CD1c-positive myeloid dendritic cell (primary cell): Measurements from ENCODE around the gene GPR84.

ENCODE experiments used
- DNase-seq: peaks from one replicate; pipeline ENCODE4 v3.0.0-alpha.2; 2016; ENCODE audit errors: extremely low spot score

The GPR84 gene

DNA sequence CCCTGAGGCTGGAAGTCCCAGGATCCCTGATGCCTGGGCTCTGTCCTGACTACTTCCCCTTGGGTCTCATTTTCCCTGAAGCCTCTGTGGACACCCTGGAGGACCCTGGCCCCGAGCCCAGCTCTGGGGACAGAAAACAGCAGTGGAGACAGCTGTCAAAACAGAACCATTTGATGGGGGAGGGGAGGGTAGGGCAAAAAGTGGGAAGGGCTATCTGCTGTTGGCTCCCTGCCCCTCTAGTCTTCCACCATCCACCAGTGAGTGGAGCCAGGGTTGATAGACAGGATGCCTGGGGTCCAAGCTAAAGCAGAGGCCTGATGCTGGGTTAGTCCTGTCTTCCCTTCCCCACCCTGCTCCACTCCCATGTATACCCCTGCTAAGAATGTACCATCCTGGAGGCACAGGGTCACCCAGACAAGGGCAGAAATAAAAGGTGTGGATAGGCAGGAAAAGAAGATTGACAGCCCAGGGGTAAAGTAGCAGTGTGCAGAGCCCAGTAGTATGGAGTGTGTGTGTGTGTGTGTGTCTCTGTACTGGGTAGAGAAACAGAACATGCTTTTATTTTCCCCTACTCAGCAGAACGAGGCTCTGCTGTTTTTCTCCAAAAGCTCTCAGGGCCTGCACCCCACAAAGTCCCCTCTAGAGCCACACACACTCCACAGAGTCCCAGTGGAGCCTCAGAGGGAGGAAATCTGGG is 10.4 kb upstream of the GPR84 start:
- no peak for DNase-seq

DNA sequence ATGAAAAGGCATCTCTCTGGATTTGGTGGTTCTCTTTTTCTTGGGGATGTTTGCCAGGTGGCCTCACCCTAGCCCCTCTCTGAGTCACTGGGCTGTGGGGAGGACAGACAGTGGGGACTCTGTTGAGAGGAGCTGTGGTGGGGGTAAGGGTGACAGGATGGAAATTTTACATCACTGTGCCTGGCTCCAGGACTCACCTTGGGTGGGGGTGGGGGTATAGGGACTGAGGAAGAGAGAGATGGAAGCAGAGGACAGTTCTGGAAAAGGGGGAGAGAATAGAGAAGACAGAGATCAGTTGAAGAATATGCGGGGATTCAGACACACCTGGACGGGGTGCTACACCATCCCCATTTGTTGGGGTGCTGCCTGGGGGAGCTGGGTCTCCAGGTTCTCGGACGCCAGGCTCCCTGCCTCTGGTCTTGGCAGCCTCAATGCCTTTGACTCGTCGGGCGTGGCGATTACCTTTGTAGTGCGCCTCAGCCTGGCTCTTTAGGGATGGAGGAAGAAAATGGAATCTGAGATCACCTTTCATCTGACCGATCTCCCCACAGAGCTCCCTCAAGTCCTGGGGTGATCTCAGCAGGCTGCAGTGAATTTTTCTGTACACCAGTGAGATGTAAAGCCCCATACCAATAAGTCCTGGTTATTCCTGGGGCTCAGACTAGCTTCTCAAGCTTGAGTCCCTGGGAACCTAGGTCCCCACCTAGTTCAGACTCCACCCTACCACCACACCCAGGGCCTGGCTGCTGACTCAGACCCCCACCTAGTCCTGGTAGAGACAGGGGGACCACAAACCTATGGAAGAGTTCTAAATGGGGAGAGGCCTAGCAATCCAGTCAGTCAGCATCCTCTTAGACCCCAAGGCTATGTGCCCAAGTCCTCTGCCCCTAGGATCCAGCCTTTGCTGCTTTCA is 9.6 kb upstream of the GPR84 start:
- no peak for DNase-seq

DNA sequence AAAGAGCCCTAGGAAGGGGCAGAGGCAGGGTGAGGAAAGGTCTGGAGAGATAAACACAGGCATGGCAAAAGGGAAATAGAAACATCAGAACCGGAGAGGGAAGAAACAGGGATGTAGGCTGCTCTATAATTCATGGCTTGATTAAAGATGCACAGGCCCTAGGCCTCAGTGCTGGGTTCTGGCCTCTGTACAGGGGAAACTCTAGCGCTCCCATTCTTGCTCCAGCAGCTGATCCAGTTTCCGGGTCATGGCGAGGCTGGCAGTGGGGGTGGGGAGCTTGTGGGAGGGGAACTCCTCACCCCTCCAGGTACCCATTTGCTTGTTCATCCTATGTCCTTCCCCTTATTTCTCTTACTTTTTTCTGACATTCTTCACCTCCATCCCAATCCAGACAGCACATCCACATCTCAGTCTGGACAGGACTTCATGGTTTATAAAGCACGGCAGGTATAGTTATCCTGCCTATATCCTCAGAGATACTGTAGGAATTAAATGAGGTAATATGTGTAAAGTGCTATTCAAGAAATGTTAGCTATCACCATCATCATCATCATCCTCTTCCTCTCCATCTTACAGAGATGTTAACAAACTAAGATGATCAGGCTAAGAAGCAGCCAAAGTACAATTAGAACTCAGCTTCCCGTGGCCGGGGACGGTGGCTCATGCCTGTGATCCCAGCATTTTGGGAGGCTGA is 8.0 kb upstream of the GPR84 start:
- DNase-seq: no peak

- DNase-seq: no peak
These were observed 7.2 kb upstream of the GPR84 start for GRCh38 chr12:54371328-54372112.

DNA sequence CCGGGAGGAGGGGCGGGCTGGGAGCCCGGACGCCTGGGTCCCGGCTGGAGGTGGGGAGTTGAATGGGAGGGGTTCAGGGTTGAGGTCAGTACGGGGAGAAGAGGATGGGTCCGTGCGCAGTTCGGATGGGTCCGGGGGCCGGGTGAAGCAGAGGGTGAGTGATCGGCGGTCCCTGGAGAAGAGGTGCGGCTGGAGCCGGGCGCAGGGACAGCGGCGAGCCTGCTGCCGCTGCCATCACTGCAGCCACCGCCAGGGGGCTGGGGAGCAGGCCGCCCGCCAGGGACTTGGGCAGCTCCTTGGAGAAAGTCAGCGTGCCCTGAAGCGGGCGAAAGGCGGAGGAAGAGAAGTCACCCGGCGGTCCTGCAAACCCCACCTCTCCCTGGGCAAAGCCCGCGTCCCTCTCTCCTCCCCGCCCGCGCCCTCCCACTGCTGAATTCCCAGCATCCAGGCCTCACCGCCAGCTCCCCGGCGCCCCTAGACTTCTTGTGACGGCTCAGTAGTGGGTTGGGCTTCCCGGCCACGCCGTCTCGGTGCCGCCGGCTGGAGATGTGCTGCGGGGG is 6.0 kb upstream of the GPR84 start:
- DNase-seq: peak; percentile 58

DNA sequence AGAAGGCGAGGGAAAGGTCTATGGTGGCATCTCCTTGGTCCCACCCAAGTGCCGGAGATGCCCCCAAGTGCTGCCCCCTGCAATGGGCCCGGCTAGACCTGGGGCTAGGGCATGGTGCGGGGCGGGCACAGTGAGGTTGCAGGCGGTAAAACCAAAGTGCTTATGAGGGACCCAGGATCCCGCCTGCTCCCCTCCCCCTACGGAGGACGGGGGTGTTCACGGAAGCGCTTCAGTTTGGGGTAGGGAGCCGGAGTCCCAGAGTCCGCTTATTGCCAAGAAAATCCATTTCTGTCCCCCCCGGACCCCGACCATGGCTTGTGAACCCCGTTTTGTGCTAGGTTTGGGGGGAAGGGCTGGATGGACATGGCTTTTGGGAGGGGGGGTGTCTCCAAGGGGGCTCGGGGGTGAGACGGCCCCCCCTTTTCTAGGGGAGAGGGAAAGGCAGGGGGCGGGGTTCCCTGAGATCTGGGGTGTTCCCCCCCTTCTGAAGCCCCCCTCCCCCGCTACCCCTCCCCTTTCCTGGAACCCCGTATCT is 5.4 kb upstream of the GPR84 start:
- DNase-seq: no peak

DNA sequence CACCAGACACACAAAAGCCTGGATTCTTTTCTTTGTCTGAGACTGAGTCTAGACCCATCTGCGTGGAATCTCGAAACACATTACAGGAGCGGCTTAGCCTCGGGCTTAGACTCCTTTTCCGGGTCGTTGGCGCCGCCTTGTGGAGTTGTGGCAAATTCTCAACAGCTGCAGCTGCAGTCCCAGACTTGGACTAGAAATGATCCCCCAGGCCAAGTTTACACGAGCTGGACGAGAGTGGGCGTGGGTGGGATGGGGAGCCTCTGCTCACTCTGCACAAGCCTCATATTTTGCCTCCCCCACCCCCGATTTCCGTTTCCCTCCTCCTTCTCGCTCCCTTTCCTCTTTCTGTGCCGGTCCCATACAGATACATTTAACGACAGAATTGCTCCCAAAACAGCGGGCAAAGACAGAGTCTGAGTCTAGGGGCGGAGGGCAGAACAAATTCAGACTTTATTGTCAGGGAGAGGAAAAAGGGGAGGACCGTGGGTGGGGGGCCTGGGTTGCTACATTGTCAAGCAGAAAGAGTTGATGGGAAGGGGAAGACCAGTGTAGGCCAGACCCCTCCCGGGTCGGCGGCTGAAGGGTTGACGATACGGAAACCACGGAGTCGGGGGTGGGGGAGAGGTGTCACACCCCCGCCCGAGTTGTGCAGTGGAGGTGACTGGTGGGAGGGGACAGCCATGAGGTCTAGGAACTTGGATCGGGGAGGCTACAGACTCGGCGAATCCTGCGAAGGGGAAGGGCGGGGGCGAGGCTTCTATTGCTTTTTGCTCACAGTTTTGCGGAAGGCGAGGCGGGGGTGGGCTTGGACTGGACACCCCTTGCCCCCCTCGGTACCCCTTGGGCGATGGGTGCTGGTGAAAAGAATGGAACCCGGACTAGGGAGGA is 4.7 kb upstream of the GPR84 start:
- DNase-seq: peak; percentile 94

DNA sequence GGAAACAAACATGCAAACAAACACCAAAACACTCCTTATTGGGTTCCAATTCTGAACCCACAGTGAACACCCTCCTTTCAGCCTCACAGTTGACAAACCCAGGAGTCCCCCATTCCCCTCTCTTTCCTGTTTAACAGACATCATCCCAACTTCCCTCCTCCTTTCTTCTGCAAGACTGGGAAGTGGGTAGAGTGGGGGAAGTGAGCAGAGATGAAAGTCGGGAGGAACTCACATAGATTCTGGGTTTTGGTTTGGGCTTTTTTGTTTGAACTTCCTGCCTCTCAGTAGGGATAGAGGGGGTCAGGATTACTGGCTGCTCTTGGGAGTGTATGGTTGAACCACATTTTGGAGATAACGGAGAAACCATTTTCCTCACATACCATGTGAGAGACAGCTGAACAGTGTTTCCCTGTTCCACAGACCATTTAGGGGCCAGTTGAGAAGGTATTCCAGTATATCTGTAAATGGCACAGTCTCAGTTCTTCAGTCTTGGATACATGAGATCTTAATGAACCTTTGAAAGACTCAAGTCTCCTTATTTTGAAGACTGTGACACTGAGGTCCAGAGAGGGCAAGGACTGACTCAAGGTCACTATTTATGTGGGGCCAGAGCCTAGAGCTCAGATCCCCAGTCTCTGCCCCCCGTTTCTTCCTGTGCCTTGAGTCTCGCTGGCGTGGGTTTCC is 3.9 kb upstream of the GPR84 start:
- DNase-seq: peak; percentile 53

GRCh38 chr12:54363618-54364017 is 668 bp downstream of the GPR84 start:
- peak; percentile 55 for DNase-seq

DNA sequence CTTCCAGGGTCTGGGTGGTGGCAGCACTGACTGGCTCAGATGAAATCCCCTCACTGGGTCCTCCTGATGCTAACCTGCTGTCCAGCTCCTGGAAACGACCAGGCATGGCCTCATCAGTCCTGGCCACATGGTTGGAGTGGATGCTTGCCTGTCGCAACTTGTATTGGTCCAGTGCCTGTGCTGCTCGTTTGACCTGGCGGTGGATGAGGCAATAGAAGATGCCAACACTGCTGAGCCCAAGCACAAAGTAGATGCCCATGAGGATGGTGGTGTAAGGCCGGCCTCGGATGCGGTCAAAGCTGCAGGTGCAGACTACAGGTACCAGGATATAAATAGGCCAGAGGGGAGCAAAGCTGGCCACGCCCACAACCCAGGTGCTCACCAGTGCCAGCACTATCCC is 1.2 kb downstream of the GPR84 start:
- no peak for DNase-seq

DNA sequence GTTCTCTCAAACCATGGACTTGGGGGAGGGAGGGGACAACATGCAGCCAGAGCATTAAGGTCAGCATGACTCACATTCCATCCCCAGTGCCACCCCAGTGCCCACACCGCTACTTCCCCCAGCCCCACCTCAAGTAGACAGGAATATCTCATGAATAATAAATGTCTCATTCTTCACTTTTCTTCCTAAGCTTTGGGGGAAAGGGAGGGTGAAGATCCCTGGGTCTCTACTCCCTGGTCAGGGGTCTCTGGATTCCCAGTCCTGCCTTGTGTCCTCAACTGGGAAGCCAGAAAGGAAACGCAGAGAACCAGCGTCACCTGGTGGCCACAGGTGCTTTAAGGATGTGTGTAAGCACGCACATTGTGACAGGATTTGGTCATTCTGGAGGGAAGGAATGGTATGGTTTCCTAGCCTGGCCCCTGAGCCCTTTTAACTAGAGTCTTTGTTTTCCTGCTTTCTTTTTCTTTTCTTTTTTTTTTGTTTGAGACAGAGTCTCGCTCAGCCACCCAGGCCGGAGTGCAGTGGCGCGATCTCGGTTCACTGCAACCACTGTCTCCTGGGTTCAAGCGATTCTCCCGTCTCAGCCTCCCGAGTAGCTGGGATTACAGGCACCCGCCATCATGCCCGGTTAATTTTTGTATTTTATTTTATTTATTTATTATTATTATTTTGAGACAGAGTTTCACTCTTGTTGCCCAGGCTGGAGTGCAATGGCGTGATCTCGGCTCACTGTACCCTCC is 3.4 kb downstream of the GPR84 start:
- peak; percentile 66 for DNase-seq

GRCh38 chr12:54359762-54360351 is 4.4 kb downstream of the GPR84 start:
- no peak for DNase-seq

- DNase-seq: peak; percentile 98
These were observed 5.1 kb downstream of the GPR84 start for GRCh38 chr12:54358945-54359761.

DNA sequence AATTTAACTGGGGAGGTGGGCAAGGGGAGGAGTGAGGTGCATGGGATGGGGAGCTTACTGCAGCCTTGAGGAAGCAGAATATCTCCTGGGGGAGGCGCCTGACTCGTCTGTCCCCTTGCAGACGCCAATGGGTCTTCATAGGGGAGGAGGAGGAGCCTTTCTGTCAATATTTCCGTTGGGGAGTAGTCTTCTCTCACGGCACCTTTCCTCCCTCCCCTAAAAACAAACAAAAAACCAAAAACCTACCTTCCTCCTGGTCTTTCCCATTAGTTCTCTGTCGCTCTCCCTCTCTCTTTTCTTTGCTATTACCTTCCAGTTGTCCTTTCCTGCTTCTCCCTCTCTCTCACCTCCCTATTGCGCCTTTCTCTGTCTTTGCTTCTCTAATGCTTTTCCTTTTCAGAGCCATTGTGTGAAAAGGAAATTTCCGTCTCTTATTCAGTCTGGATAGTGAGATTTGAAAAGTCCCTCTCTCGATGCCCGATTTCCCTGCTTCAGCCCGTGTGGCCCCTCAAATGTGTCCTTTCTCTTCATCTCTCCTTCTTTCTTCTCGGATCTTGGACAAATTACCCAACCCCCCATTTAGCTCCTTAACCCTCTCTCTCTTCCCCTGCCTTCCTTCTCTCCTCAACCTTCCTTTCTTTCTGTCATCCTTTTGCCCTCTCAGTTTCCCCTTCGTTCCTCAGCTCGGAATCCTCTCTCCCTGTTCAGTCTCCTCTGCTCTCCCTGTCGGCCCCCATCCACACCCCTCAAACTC is 5.9 kb downstream of the GPR84 start:
- no peak for DNase-seq

DNA sequence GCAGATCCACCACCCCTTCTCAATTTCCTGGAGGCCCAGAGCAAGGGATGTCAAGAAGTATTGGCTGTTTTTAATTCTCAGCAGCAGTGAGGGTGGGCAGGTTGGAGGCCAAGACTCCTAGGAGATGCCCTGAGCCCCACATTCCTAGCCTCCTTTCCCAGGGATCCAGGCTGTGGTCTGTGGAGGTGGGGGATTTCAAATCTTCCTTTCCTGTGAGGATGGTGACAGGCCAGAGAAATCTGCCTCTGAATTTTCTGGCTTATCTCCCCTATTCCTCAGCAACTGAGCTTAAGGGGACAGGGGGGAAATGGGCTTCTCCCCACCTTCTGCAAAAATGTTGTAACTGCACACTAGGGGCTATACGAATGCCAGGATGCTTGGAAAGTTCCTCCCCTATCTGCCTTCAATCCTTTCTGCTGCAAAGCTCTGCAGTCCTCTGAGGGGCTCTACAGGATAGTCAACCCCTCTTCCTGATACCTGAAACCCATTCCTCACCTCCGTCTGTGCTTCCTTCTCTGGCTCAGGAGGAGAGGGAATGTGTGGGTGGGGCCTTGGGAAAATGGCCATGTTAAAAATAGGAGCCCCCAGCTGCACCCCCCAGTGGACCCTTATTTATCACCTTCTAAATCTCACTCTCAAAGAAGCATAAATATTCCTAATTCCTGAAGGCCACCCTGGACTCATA is 6.6 kb downstream of the GPR84 start:
- DNase-seq: no peak

- no peak for DNase-seq
These were observed 7.3 kb downstream of the GPR84 start for GRCh38 chr12:54356951-54357356.
